GM19468 (cell line): ENCODE data around the gene PPM1M.

Experiments
- ATAC-seq: cut with Tn5 transposase; IDR thresholded peaks from one replicate; pipeline ENCODE4 v1.9.1; 2021; ENCODE audit warnings: mild to moderate bottlenecking, moderate library complexity, moderate number of reproducible peaks; ENCODE audit not compliant: unreplicated experiment; ENCODE audit errors: extremely low read depth

The PPM1M gene

GRCh38 chr3:52292247-52293065, 46.9 kb downstream of the PPM1M start:
- ATAC-seq, result no peak

- no peak for ATAC-seq
Observed at GRCh38 chr3:52293491-52294319, 48.1 kb downstream of the PPM1M start.

GRCh38 chr3:52294320-52295150, 49.0 kb downstream of the PPM1M start:
- no peak for ATAC-seq

DNA sequence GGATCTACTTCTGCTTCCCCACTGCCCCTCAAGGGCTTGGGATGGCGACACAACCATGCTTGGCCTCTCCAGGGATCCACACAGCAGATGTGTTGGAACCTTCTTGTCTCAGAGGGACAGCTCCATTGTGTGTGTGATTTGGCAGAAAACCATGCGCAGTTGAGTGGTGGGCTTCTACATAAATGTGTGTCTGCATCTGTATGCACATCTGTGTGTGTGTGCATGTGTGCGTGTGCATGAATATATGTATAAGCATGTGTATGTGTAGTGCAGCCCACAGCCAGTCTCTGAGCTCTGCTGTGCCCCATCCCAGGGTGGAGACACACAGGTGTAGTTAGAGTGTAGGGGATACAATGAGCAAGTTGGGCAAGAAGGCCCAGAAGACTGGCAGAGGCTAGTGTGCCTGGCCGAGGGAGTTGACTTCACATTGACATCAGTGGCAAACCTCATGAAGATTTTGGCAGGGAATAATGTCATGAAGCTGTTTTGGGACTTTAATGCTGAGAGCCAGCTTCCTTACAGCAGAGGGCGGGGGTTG, 50.2 kb downstream of the PPM1M start:
- ATAC-seq, result no peak

- no peak for ATAC-seq
Observed at GRCh38 chr3:52297242-52298148, 51.9 kb downstream of the PPM1M start.

DNA sequence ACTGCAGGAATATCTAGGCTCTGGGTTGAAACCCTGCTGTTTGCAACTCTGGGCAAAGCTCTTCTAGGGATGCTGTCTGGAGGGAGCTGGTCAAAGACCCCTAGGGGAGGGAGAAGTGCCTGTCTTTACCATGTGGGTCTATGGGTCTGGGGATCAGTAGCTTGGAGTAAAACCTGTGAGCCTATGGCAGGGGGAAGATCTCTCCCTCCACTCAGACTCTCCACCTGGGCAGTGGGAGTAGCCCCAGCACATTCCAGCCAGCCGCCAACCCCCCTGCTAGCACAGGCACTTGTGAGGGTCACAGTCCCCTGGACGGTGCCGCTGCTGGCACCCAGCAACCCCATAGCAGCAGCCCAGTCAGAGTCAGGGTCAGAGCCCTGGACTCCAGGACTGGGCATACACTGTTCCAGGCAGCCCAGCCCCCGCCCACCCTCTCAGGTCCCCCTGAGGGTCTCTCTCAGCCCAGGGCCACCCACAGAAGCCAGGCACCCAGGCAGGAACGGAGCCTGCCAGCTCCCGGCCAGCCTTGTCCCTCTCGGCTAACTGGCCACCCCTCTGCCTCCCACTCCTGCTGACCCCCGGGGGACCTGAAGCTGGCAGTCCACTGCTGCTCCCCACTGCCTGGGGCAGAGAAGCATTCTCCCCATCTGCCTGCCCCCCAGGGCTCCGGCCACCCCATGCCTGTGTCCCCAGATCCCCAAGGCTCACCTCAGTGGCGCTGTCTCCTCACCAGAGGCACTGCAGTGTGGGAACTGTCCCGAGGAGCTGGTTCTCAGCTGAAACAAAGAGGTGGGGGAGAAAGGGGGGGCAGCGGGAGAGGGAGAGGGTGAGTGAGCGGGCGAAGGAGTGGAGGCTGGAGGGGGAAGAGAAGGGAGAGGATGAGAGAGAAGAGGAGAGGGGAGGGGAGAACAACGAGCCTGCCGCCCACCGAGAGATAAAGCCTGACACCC, 52.9 kb downstream of the PPM1M start:
- ATAC-seq, result no peak

GRCh38 chr3:52299247-52299878, 53.8 kb downstream of the PPM1M start:
- no peak for ATAC-seq
